ENCODE results near the gene MGRN1. TPM values are rescaled to one million over a fixed set of nuclear protein-coding genes. Genes with fewer than 3 reads are reported as not detected.

The MGRN1 gene
- total and polyA plus RNA-seq, 2 donors (not counting 1 experiment from before 2014, with no cell fraction given) = 5.4 to 26.1 TPM

GRCh38 chr16:4631444-4631843 is 6.8 kb downstream of the MGRN1 start:
- peaks cover 1% of the 10 kb centered on the region for H3K4me1 ChIP-seq (ENCODE audit: control insufficient read depth, extremely low read depth, insufficient read depth, low read length)
- no peak overlapping the region for H3K27ac ChIP-seq (ENCODE audit: insufficient read depth, low read length)
- H3K4me3 ChIP-seq (replicated peaks in 1 of 4; ENCODE audit: control extremely low read depth in 1 of 4, insufficient read depth in 1 of 4, low read depth in 3 of 4, low read length in 4 of 4) = no peak overlapping the region
- H3K36me3 ChIP-seq (ENCODE audit: control insufficient read depth, insufficient read depth, low read length) = peaks cover 2% of the 10 kb centered on the region
- peaks cover 57% of the 10 kb centered on the region for H3K79me2 ChIP-seq (ENCODE audit: control insufficient read depth, insufficient read depth, low read length)
- no peak for TF ChIP-seq CTCF (conservative IDR thresholded peaks at IDR 0.05 in 1 of 2, IDR thresholded peaks at IDR 0.05 in 1 of 2; ENCODE audit: low read depth in 1 of 2, low read length in 2 of 2)
- H3K27me3 ChIP-seq (ENCODE audit: control insufficient read depth, insufficient read depth, low read length) = no peaks in the 10 kb centered on the region
- no peak for DNase-seq (ENCODE audit: low read depth in 2 of 2)
- no peak overlapping the region for H3K4me2 ChIP-seq (ENCODE audit: extremely low read depth, insufficient read depth, low read length)
- H4K20me1 ChIP-seq (ENCODE audit: control insufficient read depth, extremely low read depth, insufficient read depth, low read length) = no peaks in the 10 kb centered on the region
- H3K9me3 ChIP-seq (ENCODE audit: control insufficient read depth, insufficient read depth, low read depth, low read length) = no peaks in the 10 kb centered on the region
- H3K9ac ChIP-seq (ENCODE audit: insufficient read depth, low read length) = no peak overlapping the region
- H2AFZ ChIP-seq (ENCODE audit: low read length) = no peak overlapping the region

- H2AFZ ChIP-seq (ENCODE audit: low read length) = no peak overlapping the region
- no peaks in the 10 kb centered on the region for H3K4me1 ChIP-seq (ENCODE audit: control insufficient read depth, extremely low read depth, insufficient read depth, low read length)
- TF ChIP-seq EZH2 (IDR thresholded peaks at IDR 0.05; ENCODE audit: low read length, missing control alignments) (no peak), CTCF (conservative IDR thresholded peaks at IDR 0.05 in 1 of 2, IDR thresholded peaks at IDR 0.05 in 1 of 2; ENCODE audit: low read depth in 1 of 2, low read length in 2 of 2) (no peak)
- peaks cover 52% of the 10 kb centered on the region for H3K79me2 ChIP-seq (ENCODE audit: control insufficient read depth, insufficient read depth, low read length)
- no peak overlapping the region for H3K4me3 ChIP-seq (replicated peaks in 1 of 4; ENCODE audit: control extremely low read depth in 1 of 4, insufficient read depth in 1 of 4, low read depth in 3 of 4, low read length in 4 of 4)
- no peaks in the 10 kb centered on the region for H3K9me3 ChIP-seq (ENCODE audit: control insufficient read depth, insufficient read depth, low read depth, low read length)
- no peak for DNase-seq (ENCODE audit: low read depth in 2 of 2)
- peaks cover 2% of the 10 kb centered on the region for H3K36me3 ChIP-seq (ENCODE audit: control insufficient read depth, insufficient read depth, low read length)
- H4K20me1 ChIP-seq (ENCODE audit: control insufficient read depth, extremely low read depth, insufficient read depth, low read length) = no peaks in the 10 kb centered on the region
- H3K27me3 ChIP-seq (ENCODE audit: control insufficient read depth, insufficient read depth, low read length) = no peaks in the 10 kb centered on the region
- H3K9ac ChIP-seq (ENCODE audit: insufficient read depth, low read length) = no peak overlapping the region
- H3K4me2 ChIP-seq (ENCODE audit: extremely low read depth, insufficient read depth, low read length) = no peak overlapping the region
- no peak overlapping the region for H3K27ac ChIP-seq (ENCODE audit: insufficient read depth, low read length)
These were observed 9.4 kb downstream of the MGRN1 start for GRCh38 chr16:4633910-4634635.

GRCh38 chr16:4634768-4635167 is 10.1 kb downstream of the MGRN1 start:
- H3K4me1 ChIP-seq (ENCODE audit: control insufficient read depth, extremely low read depth, insufficient read depth, low read length) = no peaks in the 10 kb centered on the region
- no peaks in the 10 kb centered on the region for H3K27me3 ChIP-seq (ENCODE audit: control insufficient read depth, insufficient read depth, low read length)
- H3K9me3 ChIP-seq (ENCODE audit: control insufficient read depth, insufficient read depth, low read depth, low read length) = no peaks in the 10 kb centered on the region
- no peak overlapping the region for H2AFZ ChIP-seq (ENCODE audit: low read length)
- peaks cover 2% of the 10 kb centered on the region for H3K36me3 ChIP-seq (ENCODE audit: control insufficient read depth, insufficient read depth, low read length)
- no peak overlapping the region for H3K4me2 ChIP-seq (ENCODE audit: extremely low read depth, insufficient read depth, low read length)
- no peak for TF ChIP-seq EZH2 (IDR thresholded peaks at IDR 0.05; ENCODE audit: low read length, missing control alignments)
- TF ChIP-seq CTCF (conservative IDR thresholded peaks at IDR 0.05 in 1 of 2, IDR thresholded peaks at IDR 0.05 in 1 of 2; ENCODE audit: low read depth in 1 of 2, low read length in 2 of 2) = no peak
- DNase-seq (ENCODE audit: low read depth in 2 of 2) = no peak
- peaks cover 53% of the 10 kb centered on the region for H3K79me2 ChIP-seq (ENCODE audit: control insufficient read depth, insufficient read depth, low read length)
- no peak overlapping the region for H3K27ac ChIP-seq (ENCODE audit: insufficient read depth, low read length)
- H4K20me1 ChIP-seq (ENCODE audit: control insufficient read depth, extremely low read depth, insufficient read depth, low read length) = no peaks in the 10 kb centered on the region
- H3K4me3 ChIP-seq (replicated peaks in 1 of 4; ENCODE audit: control extremely low read depth in 1 of 4, insufficient read depth in 1 of 4, low read depth in 3 of 4, low read length in 4 of 4) = no peak overlapping the region
- H3K9ac ChIP-seq (ENCODE audit: insufficient read depth, low read length) = no peak overlapping the region

Data from fibroblast of lung (primary cell).